DOHH2 (cell line): ENCODE data around the gene LRP11.

Source experiments
- H3F3A ChIP-seq: fragments of 200-600 bp; sonication (generic), shearing (Covaris generic); 2 replicates; pipeline ENCODE4 v1.6.0; 2016; ENCODE audit warnings: antibody characterized with exemption, mild to moderate bottlenecking; ENCODE audit not compliant: control insufficient read depth, insufficient read depth
- H3K27ac ChIP-seq: fragments of 200-600 bp; sonication (generic); 2 replicates; pipeline ENCODE4 v1.5.1; 2014; ENCODE audit warnings: low read depth, mild to moderate bottlenecking, low read length, moderate library complexity
- H3K27me3 ChIP-seq: fragments of 200-600 bp; sonication (generic); 2 replicates; pipeline ENCODE4 v1.6.1; 2014; ENCODE audit warnings: mild to moderate bottlenecking, low read length, mixed read lengths; ENCODE audit not compliant: control insufficient read depth
- H3K36me3 ChIP-seq: fragments of 200-600 bp; sonication (generic); 2 replicates; pipeline ENCODE4 v1.6.1; 2014; ENCODE audit warnings: mild to moderate bottlenecking, low read length, moderate library complexity, mixed read lengths; ENCODE audit not compliant: control insufficient read depth
- H3K4me1 ChIP-seq: fragments of 200-600 bp; sonication (generic); 2 replicates; pipeline ENCODE4 v1.6.1; 2014; ENCODE audit warnings: mild to moderate bottlenecking, low read length, mixed read lengths; ENCODE audit not compliant: control insufficient read depth
- H3K4me2 ChIP-seq: fragments of 200-600 bp; sonication (generic); 2 replicates; pipeline ENCODE4 v1.6.0; 2014; ENCODE audit warnings: mild to moderate bottlenecking, low read length, moderate library complexity
- H3K4me3 ChIP-seq: fragments of 200-600 bp; sonication (generic); 2 replicates; pipeline ENCODE4 v1.5.1; 2014; ENCODE audit warnings: mild to moderate bottlenecking, low read length, mixed read lengths
- H3K79me2 ChIP-seq: fragments of 200-600 bp; sonication (generic); 2 replicates; pipeline ENCODE4 v1.6.1; 2014; ENCODE audit warnings: mild to moderate bottlenecking, low read length, mixed read lengths; ENCODE audit not compliant: control insufficient read depth
- H3K9me2 ChIP-seq: fragments of 200-600 bp; sonication (generic); replicated peaks from 2 replicates; pipeline ENCODE4 v1.6.1; 2014; ENCODE audit warnings: mild to moderate bottlenecking, low read length, mixed read lengths; ENCODE audit not compliant: control insufficient read depth
- H3K9me3 ChIP-seq: fragments of 200-600 bp; sonication (generic); 2 replicates; pipeline ENCODE4 v1.6.1; 2014; ENCODE audit warnings: antibody characterized with exemption, low read length, mixed read lengths; ENCODE audit not compliant: control insufficient read depth, insufficient read depth
- H4K20me1 ChIP-seq: fragments of 200-600 bp; sonication (generic); 2 replicates; pipeline ENCODE4 v1.6.0; 2014; ENCODE audit warnings: low read depth, mild to moderate bottlenecking, antibody characterized with exemption, low read length, moderate library complexity; ENCODE audit not compliant: control insufficient read depth, insufficient read depth
- CTCF ChIP-seq: fragments of 200-600 bp; sonication (generic); IDR thresholded peaks from one replicate; pipeline ENCODE4 v1.5.1; 2014; ENCODE audit warnings: antibody characterized with exemption, mild to moderate bottlenecking, low read depth, low read length; ENCODE audit not compliant: poor library complexity, severe bottlenecking
- EZH2phosphoT487 ChIP-seq: fragments of 200-600 bp; sonication (generic); IDR thresholded peaks from 2 replicates; pipeline ENCODE4 v1.6.1; 2017; ENCODE audit warnings: borderline replicate concordance, mild to moderate bottlenecking, antibody characterized with exemption, low read length, moderate library complexity, mixed read lengths

Gene LRP11

GRCh38 chr6:149833651-149834050, 30.5 kb downstream of the LRP11 start:
- H3K4me1 ChIP-seq, result no peaks in the 10 kb centered on the region
- 0 out of 2 replicates have a peak, but pooled peaks cover 4% of the 10 kb centered on the region for H4K20me1 ChIP-seq
- no peak overlapping the region for H3K4me2 ChIP-seq
- H3K27me3 ChIP-seq, result no peaks in the 10 kb centered on the region; the same call in 1 of the 2 replicates
- H3K79me2 ChIP-seq, result no peaks in the 10 kb centered on the region
- H3K9me3 ChIP-seq, result no peaks in the 10 kb centered on the region
- no peaks in the 10 kb centered on the region for H3K36me3 ChIP-seq
- no peaks in the 10 kb centered on the region for H3F3A ChIP-seq
- TF ChIP-seq EZH2phosphoT487, result no peak
- TF ChIP-seq CTCF, result no peak
- H3K27ac ChIP-seq, result no peak overlapping the region
- H3K4me3 ChIP-seq, result no peak overlapping the region
- H3K9me2 ChIP-seq, result no peaks in the 10 kb centered on the region

DNA sequence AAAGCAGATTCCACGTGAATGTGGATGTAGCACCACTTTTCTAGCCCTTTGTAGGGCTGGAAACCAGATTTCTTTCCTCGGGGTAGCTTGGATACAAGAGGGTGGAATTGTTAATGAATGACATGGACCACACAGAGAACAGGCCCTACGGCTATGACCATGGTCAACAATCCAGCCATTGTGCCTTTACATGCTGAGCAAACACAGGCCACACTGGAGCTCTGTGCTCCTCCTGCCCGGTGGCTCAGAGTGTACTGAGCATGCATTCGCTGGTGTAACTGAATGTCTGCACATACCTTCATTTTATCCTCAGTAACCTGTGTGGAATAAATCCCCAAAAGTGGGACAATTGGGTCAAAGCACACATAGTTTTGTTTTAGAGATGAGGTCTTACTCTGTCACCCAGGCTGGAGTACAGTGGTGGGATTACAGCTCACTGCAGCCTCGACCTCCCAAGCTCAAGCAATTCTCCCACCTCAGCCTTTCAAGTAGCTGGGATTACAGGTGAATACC, 32.8 kb downstream of the LRP11 start:
- Histone ChIP-seq H3F3A (no peaks in the 10 kb centered on the region), H3K4me2 (no peak overlapping the region), H3K27ac (no peak overlapping the region), H3K4me1 (no peaks in the 10 kb centered on the region), H3K4me3 (no peak overlapping the region), H3K79me2 (no peaks in the 10 kb centered on the region), H3K9me3 (no peaks in the 10 kb centered on the region), H3K27me3 (no peaks in the 10 kb centered on the region), H3K36me3 (no peaks in the 10 kb centered on the region), H4K20me1 (0 out of 2 replicates have a peak, but pooled peaks cover 4% of the 10 kb centered on the region), H3K9me2 (no peaks in the 10 kb centered on the region)
- TF ChIP-seq EZH2phosphoT487 (no peak), CTCF (no peak)

GRCh38 chr6:149830731-149831307, 33.3 kb downstream of the LRP11 start:
- no peaks in the 10 kb centered on the region for H3F3A ChIP-seq
- no peaks in the 10 kb centered on the region for H3K79me2 ChIP-seq
- no peak overlapping the region for H3K4me3 ChIP-seq
- no peaks in the 10 kb centered on the region for H3K9me3 ChIP-seq
- H3K9me2 ChIP-seq, result no peaks in the 10 kb centered on the region
- no peaks in the 10 kb centered on the region for H3K27me3 ChIP-seq
- H3K36me3 ChIP-seq, result no peaks in the 10 kb centered on the region
- H3K4me2 ChIP-seq, result no peak overlapping the region
- no peaks in the 10 kb centered on the region for H3K4me1 ChIP-seq
- H4K20me1 ChIP-seq, result 0 out of 2 replicates have a peak, but pooled peaks cover 4% of the 10 kb centered on the region
- no peak overlapping the region for H3K27ac ChIP-seq
- TF ChIP-seq CTCF (no peak), EZH2phosphoT487 (no peak)
